ENCODE measurements around the gene COQ3. TPM values are rescaled to one million over a fixed set of nuclear protein-coding genes. Genes with fewer than 3 reads are reported as not detected.

The COQ3 gene
- total RNA-seq, 6 donors from 2014 or later: 0.55 to 5.4 (median 3.2) TPM

- no peak for TF ChIP-seq EP300 (IDR thresholded peaks at IDR 0.05)
- TF ChIP-seq POLR2A (IDR thresholded peaks at IDR 0.05): no peak
- TF ChIP-seq POLR2AphosphoS5 (IDR thresholded peaks at IDR 0.05): no peak
- TF ChIP-seq, protein P1, sequence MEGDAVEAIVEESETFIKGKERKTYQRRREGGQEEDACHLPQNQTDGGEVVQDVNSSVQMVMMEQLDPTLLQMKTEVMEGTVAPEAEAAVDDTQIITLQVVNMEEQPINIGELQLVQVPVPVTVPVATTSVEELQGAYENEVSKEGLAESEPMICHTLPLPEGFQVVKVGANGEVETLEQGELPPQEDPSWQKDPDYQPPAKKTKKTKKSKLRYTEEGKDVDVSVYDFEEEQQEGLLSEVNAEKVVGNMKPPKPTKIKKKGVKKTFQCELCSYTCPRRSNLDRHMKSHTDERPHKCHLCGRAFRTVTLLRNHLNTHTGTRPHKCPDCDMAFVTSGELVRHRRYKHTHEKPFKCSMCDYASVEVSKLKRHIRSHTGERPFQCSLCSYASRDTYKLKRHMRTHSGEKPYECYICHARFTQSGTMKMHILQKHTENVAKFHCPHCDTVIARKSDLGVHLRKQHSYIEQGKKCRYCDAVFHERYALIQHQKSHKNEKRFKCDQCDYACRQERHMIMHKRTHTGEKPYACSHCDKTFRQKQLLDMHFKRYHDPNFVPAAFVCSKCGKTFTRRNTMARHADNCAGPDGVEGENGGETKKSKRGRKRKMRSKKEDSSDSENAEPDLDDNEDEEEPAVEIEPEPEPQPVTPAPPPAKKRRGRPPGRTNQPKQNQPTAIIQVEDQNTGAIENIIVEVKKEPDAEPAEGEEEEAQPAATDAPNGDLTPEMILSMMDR (IDR thresholded peaks at IDR 0.05): no peak
- Histone ChIP-seq H3K9me3 (no peaks in the 10 kb centered on the region), H3K27me3 (no peaks in the 10 kb centered on the region), H3K4me1 (peaks cover 0 to 6% (median 3%) of the 10 kb centered on the region in 4 donors), H3K27ac (peak overlapping the region in 2 of 4 donors; percentile 77 to 85), H3K4me3 (peak overlapping the region; percentile 51 to 74 (median 70)), H3K36me3 (peaks cover 0 to 12% (median 4%) of the 10 kb centered on the region in 4 donors)
- ATAC-seq (ENCODE audit: low FRiP score in 2 of 2) (peak in 1 of 2 donors; percentile 3), DNase-seq (no peak)
- WGBS, 2 donors: 18 to 25% methylated on average over 2 of the region's 2 CpGs
Observed at GRCh38 chr6:99393366-99393697, 663 bp downstream of the COQ3 start.

DNA sequence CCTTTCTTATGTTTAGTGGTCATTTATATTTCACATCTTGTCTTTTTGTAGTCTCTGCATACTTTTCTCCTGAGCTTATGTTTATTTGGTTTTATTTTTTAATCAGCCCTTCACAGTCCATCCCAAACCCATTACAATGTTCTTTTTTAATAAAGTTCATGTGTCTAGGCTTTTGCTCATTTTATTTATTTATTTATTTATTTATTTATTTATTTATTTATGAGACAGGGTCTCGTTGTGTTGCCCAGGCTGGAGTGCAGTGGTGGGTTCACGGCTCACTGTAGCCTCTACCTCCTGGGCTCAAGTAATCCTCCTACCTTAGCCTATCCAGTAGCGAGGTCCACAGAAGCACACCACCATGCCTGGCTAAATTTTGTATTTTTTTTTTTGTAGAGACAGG, 3.1 kb downstream of the COQ3 start:
- TF ChIP-seq POLR2A (IDR thresholded peaks at IDR 0.05) (no peak), POLR2AphosphoS5 (IDR thresholded peaks at IDR 0.05) (no peak)
- Histone ChIP-seq H3K4me3 (no peak overlapping the region), H3K27me3 (no peaks in the 10 kb centered on the region), H3K36me3 (no peaks in the 10 kb centered on the region), H3K4me1 (peaks cover 0 to 6% (median 3%) of the 10 kb centered on the region in 4 donors), H3K27ac (no peak overlapping the region), H3K9me3 (no peaks in the 10 kb centered on the region)
- no peak for DNase-seq
- WGBS, 2 donors: 94 to 99% methylated on average over 3 of the region's 3 CpGs
- no peak for ATAC-seq (ENCODE audit: low FRiP score in 2 of 2)

GRCh38 chr6:99384507-99384906, 9.5 kb downstream of the COQ3 start:
- H3K36me3 ChIP-seq: no peaks in the 10 kb centered on the region
- 83 to 98% methylated on average over 3 of the region's 3 CpGs for WGBS, 2 donors
- DNase-seq (no peak), ATAC-seq (ENCODE audit: low FRiP score in 2 of 2) (no peak)
- no peak for TF ChIP-seq POLR2A (IDR thresholded peaks at IDR 0.05)
- TF ChIP-seq, protein P1 (IDR thresholded peaks at IDR 0.05): no peak
- TF ChIP-seq POLR2AphosphoS5 (IDR thresholded peaks at IDR 0.05): no peak
- TF ChIP-seq EP300 (IDR thresholded peaks at IDR 0.05): no peak
- no peak overlapping the region for H3K27ac ChIP-seq
- no peaks in the 10 kb centered on the region for H3K27me3 ChIP-seq
- H3K9me3 ChIP-seq: no peaks in the 10 kb centered on the region
- no peak overlapping the region for H3K4me3 ChIP-seq
- no peaks in the 10 kb centered on the region for H3K4me1 ChIP-seq

GRCh38 chr6:99378636-99379035, 15.4 kb downstream of the COQ3 start:
- Histone ChIP-seq H3K4me1 (no peaks in the 10 kb centered on the region), H3K36me3 (peaks cover 0 to 4% (median 0%) of the 10 kb centered on the region in 4 donors), H3K4me3 (no peak overlapping the region), H3K9me3 (no peaks in the 10 kb centered on the region), H3K27ac (no peak overlapping the region), H3K27me3 (no peaks in the 10 kb centered on the region)
- ATAC-seq (ENCODE audit: low FRiP score in 2 of 2) (no peak), DNase-seq (no peak)
- TF ChIP-seq POLR2AphosphoS5 (IDR thresholded peaks at IDR 0.05) (no peak), POLR2A (IDR thresholded peaks at IDR 0.05) (no peak), EP300 (IDR thresholded peaks at IDR 0.05) (no peak)
- TF ChIP-seq, protein P1 (IDR thresholded peaks at IDR 0.05): no peak

GRCh38 chr6:99369533-99369932, 24.5 kb downstream of the COQ3 start:
- H3K27me3 ChIP-seq: no peaks in the 10 kb centered on the region
- H3K27ac ChIP-seq: no peak overlapping the region
- ATAC-seq (ENCODE audit: low FRiP score in 2 of 2) (no peak), DNase-seq (no peak)
- H3K36me3 ChIP-seq: no peaks in the 10 kb centered on the region
- TF ChIP-seq POLR2A (IDR thresholded peaks at IDR 0.05) (no peak), EP300 (IDR thresholded peaks at IDR 0.05) (no peak), POLR2AphosphoS5 (IDR thresholded peaks at IDR 0.05) (no peak)
- TF ChIP-seq, protein P1 (IDR thresholded peaks at IDR 0.05): no peak
- no peaks in the 10 kb centered on the region for H3K9me3 ChIP-seq
- no peak overlapping the region for H3K4me3 ChIP-seq
- H3K4me1 ChIP-seq: no peaks in the 10 kb centered on the region
